Activated T-cell treated with anti-CD3 and anti-CD28 coated beads, Interleukin-2, amount 50 U/mL, for 24 hours (primary cell): ENCODE results near the gene CACNA1C.

Experiments used
- DNase-seq: peaks from one replicate; pipeline ENCODE4 v3.0.0-alpha.2; 2020
- H3K27ac Mint-ChIP-seq: 2 replicates; pipeline ENCODE4 v1.8.0; 2020; ENCODE audit warnings: mild to moderate bottlenecking, mixed read lengths
- H3K27me3 Mint-ChIP-seq: 2 replicates; pipeline ENCODE4 v1.8.0; 2020; ENCODE audit warnings: mixed read lengths
- H3K36me3 Mint-ChIP-seq: 2 replicates; pipeline ENCODE4 v1.8.0; 2020; ENCODE audit warnings: low read depth, mixed read lengths
- H3K4me1 Mint-ChIP-seq: 2 replicates; pipeline ENCODE4 v1.8.0; 2020; ENCODE audit warnings: low read depth, mixed read lengths
- H3K4me3 Mint-ChIP-seq: 2 replicates; pipeline ENCODE4 v1.8.0; 2020; ENCODE audit warnings: mild to moderate bottlenecking, moderate library complexity, mixed read lengths
- H3K9me3 Mint-ChIP-seq: 2 replicates; pipeline ENCODE4 v1.8.0; 2020; ENCODE audit warnings: mixed read lengths

The CACNA1C gene

DNA sequence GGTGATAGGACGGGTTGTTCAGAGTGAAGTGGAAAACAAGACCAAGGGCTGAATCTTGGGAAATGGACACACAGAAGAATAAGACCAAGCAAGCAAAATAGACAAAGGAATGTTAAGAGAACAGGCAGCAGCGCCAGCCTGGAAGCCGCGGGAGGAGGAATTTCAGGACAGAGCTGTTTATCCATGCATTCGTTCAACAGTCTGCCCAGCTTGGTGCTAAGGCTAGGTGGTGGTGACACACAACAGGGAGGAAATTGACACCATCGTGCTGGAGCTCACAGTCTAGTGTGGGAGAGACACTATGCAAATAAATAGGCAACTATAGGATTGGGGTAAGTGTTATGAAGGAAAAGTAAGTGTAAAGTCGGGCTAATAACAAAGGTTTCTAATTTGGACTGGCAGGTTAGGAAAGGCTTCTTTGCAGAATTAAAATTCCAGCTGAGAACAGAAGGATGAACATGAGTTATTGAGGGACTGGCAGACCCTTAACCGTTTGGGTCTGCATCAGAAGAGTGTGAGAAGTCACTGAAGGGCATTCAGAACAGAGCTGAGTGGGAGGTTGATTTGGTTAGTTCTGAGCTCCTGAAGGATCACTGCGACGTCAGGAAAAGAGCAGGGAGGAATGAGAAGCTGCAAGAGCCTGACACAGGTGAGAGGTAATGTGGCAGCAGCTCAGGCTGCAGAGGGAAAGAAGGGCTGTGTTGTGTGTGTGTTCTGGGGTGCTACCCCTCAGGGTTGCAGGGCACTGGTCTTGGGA lies 499.4 kb downstream of the CACNA1C start:
- peaks cover 9% of the 10 kb centered on the region for H3K27me3 Mint-ChIP-seq
- DNase-seq, result no peak
- no peak overlapping the region for H3K4me3 Mint-ChIP-seq
- no peaks in the 10 kb centered on the region for H3K4me1 Mint-ChIP-seq
- H3K27ac Mint-ChIP-seq, result no peak overlapping the region
- no peaks in the 10 kb centered on the region for H3K9me3 Mint-ChIP-seq
- no peaks in the 10 kb centered on the region for H3K36me3 Mint-ChIP-seq

DNA sequence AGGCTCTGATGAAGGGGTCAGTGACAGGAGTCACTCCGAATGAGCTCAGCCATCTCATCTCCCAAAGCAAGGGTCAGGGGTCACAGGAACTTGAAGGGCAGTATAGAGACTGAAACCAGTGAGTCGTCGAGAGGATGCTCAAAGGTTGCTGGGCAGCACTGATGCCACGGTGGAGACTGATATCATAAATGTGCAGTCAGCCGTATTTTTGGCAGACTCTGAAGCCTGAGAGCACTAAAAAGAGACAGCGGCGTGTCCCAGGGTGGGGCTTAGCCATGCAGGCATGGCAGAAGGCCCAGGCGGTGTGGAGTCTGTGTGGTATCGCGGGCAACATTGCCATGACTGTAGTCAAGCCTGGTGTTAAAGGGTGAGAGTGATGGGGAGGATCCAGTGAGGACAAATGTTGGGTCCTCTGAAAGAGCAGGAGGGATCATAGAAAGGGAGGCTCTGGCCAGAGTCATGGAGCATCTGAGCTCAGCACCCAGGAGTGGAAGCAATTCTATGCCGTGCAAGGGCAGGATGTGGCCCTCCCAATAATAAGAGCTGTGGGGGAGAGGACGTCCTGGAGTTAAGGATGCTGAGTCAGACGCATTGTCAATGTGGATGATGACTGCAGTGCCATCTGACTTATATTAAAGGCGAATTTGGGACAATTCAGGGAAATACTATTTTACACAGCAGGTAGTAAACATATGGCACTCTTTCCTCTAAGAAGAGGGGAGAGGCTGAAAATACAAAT lies 500.8 kb downstream of the CACNA1C start:
- no peak for DNase-seq
- no peak overlapping the region for H3K4me3 Mint-ChIP-seq

DNA sequence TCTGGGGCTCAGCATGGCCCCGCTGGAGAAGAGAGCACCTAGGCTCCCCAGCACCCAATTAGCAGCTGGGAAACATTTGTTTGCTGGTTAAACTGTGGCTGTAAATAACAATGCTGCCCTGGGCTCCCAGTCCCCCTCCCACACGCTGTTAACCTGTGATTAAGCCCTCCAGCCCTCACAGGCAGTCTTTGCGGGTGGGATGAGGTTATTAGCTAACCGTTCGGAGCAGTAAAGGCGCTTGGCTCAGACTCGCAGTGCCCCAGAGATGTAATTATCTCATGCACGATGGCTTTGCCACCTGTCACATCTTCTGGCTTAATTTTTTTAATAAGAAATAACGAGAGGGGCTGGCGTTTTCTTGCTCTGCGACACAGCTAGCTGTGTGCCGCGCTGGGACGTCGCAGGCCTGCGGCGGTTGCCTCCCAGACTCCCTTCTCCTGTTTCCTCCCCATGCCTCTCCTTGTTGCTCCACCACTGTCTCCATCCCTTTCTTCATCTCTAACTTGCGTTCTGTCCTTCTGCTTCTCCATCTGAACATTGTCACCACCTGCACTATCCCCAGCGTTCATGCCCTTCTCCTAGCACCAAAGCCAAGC lies 502.8 kb downstream of the CACNA1C start:
- no peaks in the 10 kb centered on the region for H3K36me3 Mint-ChIP-seq
- no peaks in the 10 kb centered on the region for H3K4me1 Mint-ChIP-seq
- H3K27ac Mint-ChIP-seq, result no peak overlapping the region
- DNase-seq, result no peak
- no peaks in the 10 kb centered on the region for H3K9me3 Mint-ChIP-seq
- H3K27me3 Mint-ChIP-seq, result peaks cover 3% of the 10 kb centered on the region
- no peak overlapping the region for H3K4me3 Mint-ChIP-seq

More for the DNA sequence above, 500.8 kb downstream of the CACNA1C start:
- peaks cover 12% of the 10 kb centered on the region for H3K27me3 Mint-ChIP-seq
- H3K9me3 Mint-ChIP-seq, result no peaks in the 10 kb centered on the region
- H3K27ac Mint-ChIP-seq, result no peak overlapping the region
- H3K36me3 Mint-ChIP-seq, result no peaks in the 10 kb centered on the region
- no peaks in the 10 kb centered on the region for H3K4me1 Mint-ChIP-seq

DNA sequence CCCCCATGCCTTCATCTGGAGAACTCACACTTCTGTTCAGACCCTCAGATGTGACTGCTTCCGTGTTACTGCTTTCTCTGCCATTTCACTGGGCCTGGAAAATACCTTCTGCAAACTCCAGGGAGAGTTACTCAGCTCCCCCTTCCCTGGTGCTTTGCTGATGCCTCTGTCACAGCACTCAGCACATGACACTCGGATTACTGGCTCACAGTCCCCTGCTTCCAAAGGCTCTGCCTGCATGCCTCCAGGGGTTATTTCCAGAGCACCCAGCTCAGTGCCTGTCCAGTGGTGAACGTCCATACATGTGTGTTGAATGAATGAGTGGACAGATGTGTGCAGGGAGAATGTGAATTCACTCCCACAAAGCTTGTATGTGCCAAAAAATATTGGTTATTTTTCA lies 504.8 kb downstream of the CACNA1C start:
- Mint-ChIP-seq H3K4me3 (no peak overlapping the region), H3K27me3 (peaks cover 8% of the 10 kb centered on the region), H3K9me3 (no peaks in the 10 kb centered on the region), H3K4me1 (no peaks in the 10 kb centered on the region), H3K27ac (no peak overlapping the region), H3K36me3 (no peaks in the 10 kb centered on the region)
- DNase-seq, result no peak

DNA sequence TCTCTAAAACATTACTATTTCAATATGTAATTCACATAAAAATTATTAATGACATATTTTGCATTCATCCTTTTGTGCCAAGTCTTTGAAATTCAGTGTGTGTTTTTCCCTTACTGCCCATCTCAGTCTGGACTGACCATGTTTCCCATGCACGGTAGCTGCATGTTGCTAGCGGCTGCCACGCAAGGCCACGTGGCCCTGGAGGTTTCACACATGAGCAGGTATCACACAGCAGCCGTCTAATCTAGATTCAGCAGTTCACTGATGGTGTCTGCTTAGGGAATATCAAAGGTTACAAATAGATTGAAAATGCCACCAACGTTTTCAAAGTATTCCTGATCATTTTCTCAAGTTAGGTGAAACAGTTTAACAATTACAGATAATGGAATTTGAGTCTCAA lies 507.1 kb downstream of the CACNA1C start:
- DNase-seq, result no peak
- no peak overlapping the region for H3K27ac Mint-ChIP-seq
- H3K4me1 Mint-ChIP-seq, result no peaks in the 10 kb centered on the region
- H3K36me3 Mint-ChIP-seq, result no peaks in the 10 kb centered on the region
- H3K4me3 Mint-ChIP-seq, result no peak overlapping the region
- peaks cover 8% of the 10 kb centered on the region for H3K27me3 Mint-ChIP-seq
- H3K9me3 Mint-ChIP-seq, result no peaks in the 10 kb centered on the region

GRCh38 chr12:2560356-2560755 lies 507.6 kb downstream of the CACNA1C start:
- H3K4me3 Mint-ChIP-seq, result no peak overlapping the region
- DNase-seq, result no peak
- H3K36me3 Mint-ChIP-seq, result no peaks in the 10 kb centered on the region
- peaks cover 8% of the 10 kb centered on the region for H3K27me3 Mint-ChIP-seq
- no peaks in the 10 kb centered on the region for H3K9me3 Mint-ChIP-seq
- no peak overlapping the region for H3K27ac Mint-ChIP-seq
- no peaks in the 10 kb centered on the region for H3K4me1 Mint-ChIP-seq

GRCh38 chr12:2561367-2561766 lies 508.6 kb downstream of the CACNA1C start:
- Mint-ChIP-seq H3K4me1 (no peaks in the 10 kb centered on the region), H3K36me3 (no peaks in the 10 kb centered on the region), H3K27me3 (peaks cover 8% of the 10 kb centered on the region), H3K4me3 (no peak overlapping the region), H3K27ac (no peak overlapping the region), H3K9me3 (no peaks in the 10 kb centered on the region)
- DNase-seq, result no peak

DNA sequence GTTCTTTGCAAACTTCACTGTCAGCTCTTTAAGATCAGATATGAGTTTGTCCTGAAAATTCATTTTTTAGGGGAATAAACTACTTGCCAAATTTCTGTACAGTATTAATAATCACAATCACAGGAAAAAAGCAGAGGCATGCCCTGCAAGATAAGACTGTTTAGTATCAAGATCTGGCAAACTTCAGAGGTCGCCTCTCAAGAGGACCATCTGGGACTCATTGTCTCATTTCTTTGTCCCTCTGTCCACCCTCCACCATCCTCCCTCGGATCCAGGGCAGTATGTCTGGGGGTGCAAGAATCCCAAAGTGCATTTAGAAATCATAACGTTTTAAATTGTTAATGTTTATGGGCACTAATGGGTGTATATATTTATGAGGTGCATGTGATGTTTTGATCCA lies 509.6 kb downstream of the CACNA1C start:
- Mint-ChIP-seq H3K4me3 (no peak overlapping the region), H3K27me3 (peaks cover 8% of the 10 kb centered on the region), H3K4me1 (no peaks in the 10 kb centered on the region), H3K27ac (no peak overlapping the region), H3K36me3 (no peaks in the 10 kb centered on the region), H3K9me3 (no peaks in the 10 kb centered on the region)
- DNase-seq, result no peak

DNA sequence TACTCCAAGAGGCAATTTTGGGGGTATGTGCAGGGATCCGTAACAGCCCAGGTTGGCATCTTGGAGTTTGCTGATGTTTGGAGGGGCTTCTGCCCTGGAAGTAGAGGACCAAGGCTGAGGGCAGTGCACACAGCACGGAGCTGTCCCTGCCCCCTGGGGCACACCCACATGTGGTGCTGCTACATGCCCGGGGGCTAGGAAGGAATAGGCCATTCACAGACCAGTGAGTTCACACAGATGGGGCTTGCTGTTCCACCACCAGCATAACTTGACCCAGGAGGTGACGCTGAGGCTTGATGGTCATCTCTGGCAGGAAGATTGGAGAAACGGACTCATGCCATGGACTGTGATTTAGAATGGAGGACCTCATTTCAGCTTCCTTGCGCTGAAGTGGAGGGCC lies 510.9 kb downstream of the CACNA1C start:
- DNase-seq, result no peak
- no peaks in the 10 kb centered on the region for H3K36me3 Mint-ChIP-seq

GRCh38 chr12:2566161-2566560 lies 513.4 kb downstream of the CACNA1C start:
- H3K4me1 Mint-ChIP-seq, result no peaks in the 10 kb centered on the region
- no peak for DNase-seq
- H3K9me3 Mint-ChIP-seq, result no peaks in the 10 kb centered on the region
- peaks cover 2% of the 10 kb centered on the region for H3K27me3 Mint-ChIP-seq
- H3K4me3 Mint-ChIP-seq, result no peak overlapping the region
- H3K36me3 Mint-ChIP-seq, result no peaks in the 10 kb centered on the region
- no peak overlapping the region for H3K27ac Mint-ChIP-seq

More for the DNA sequence above, 510.9 kb downstream of the CACNA1C start:
- Mint-ChIP-seq H3K9me3 (no peaks in the 10 kb centered on the region), H3K27ac (no peak overlapping the region), H3K4me3 (no peak overlapping the region), H3K4me1 (no peaks in the 10 kb centered on the region), H3K27me3 (peaks cover 5% of the 10 kb centered on the region)

DNA sequence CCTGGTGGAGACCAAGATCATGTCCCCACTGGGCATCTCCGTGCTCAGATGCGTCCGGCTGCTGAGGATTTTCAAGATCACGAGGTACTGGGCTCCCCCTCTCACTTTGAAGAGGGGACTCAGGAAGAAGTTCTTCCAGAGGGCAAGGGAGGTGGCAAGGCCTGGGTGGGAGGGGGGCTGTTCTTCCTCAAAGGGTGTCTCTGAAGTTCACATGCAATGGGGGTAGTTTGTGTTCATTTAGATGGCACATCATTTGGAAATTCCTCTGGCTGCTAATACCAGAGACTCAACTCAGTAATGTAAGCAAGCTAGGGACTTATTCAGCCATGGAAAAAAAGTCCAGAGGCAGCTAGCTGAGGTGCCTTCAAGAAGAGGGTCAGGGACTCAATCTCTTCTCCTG lies 514.9 kb downstream of the CACNA1C start:
- H3K4me1 Mint-ChIP-seq, result no peaks in the 10 kb centered on the region
- H3K9me3 Mint-ChIP-seq, result no peaks in the 10 kb centered on the region
- no peaks in the 10 kb centered on the region for H3K27me3 Mint-ChIP-seq
- no peak for DNase-seq
- no peak overlapping the region for H3K4me3 Mint-ChIP-seq
- H3K36me3 Mint-ChIP-seq, result no peaks in the 10 kb centered on the region
- no peak overlapping the region for H3K27ac Mint-ChIP-seq

DNA sequence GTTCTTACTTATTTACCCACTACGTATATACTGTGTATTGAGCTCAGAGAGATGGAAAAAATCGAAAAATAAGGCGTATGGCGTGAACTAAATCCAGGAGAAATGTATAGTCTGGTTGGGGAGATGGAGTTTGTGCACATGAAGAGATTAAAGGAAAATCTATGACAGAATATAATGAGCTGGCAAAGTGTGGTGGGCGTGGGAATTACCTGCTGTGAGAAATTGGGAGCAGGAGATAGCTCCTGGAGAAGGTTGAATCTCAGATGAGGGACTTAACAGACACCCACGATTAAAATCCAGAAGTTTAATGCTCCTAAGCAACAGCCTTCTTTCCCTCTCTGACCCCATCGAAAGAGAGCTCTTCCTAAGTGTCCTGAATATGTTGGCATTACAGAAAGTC lies 517.8 kb downstream of the CACNA1C start:
- Mint-ChIP-seq H3K36me3 (no peaks in the 10 kb centered on the region), H3K27ac (no peak overlapping the region)

DNA sequence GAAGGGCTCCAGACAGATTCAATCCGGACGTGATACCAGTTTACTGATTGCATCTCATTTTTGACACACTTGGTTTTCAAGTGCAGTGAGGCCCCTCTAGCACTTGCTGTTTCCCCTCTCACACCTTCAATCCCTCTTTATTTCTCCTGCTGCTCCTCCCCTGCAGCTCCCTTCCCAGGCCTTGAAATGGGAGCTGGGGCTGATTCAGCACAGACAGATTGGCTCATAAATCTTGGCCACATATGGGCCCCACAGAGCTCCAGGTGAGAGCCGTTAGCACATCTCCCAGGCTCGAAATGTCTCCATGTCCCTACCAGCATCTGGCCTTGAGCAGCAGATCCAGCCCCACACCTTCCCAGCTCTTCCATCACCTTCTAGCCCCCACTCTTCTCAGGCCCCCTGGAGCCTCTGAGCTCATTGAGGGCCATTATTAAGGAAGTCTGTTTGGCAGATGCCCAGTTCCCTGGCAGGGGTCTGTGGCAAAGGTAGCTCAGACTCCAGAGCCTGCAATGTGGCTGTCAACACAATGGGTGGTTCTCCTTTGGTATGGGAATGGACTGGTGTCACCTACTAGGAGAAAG lies 521.7 kb downstream of the CACNA1C start:
- Mint-ChIP-seq H3K36me3 (no peaks in the 10 kb centered on the region), H3K4me1 (no peaks in the 10 kb centered on the region), H3K27ac (no peak overlapping the region), H3K9me3 (no peaks in the 10 kb centered on the region), H3K27me3 (peaks cover 18% of the 10 kb centered on the region), H3K4me3 (no peak overlapping the region)
- DNase-seq, result peak; percentile 8

More for the DNA sequence above, 517.8 kb downstream of the CACNA1C start:
- Mint-ChIP-seq H3K4me1 (no peaks in the 10 kb centered on the region), H3K4me3 (no peak overlapping the region), H3K9me3 (no peaks in the 10 kb centered on the region), H3K27me3 (peaks cover 18% of the 10 kb centered on the region)
- DNase-seq, result no peak

GRCh38 chr12:2575245-2575644 lies 522.5 kb downstream of the CACNA1C start:
- Mint-ChIP-seq H3K36me3 (no peaks in the 10 kb centered on the region), H3K27ac (no peak overlapping the region), H3K27me3 (peaks cover 18% of the 10 kb centered on the region), H3K4me1 (no peaks in the 10 kb centered on the region), H3K9me3 (no peaks in the 10 kb centered on the region), H3K4me3 (no peak overlapping the region)
- peak; percentile 7 for DNase-seq

DNA sequence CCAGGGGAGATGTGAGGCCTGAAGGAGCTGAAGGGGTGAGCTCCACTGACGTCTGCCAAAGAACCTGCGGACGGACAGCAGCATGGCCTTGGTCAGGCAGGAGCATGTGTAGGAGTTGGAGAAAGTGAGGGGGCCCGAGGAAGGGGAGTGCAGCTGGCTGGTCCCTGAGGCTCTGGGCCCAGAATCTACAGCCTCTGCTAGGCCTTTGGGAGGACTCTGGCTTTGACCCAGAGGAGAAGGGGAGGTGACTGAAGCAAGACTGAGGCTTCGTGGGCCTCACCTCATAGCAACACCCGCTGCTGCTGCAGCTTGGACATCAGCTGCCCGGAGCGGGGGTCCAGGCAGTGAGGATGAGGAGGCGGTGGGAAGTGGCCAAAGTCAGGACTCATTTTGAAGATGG lies 525.4 kb downstream of the CACNA1C start:
- H3K27ac Mint-ChIP-seq, result no peak overlapping the region
- H3K4me1 Mint-ChIP-seq, result peaks cover 2% of the 10 kb centered on the region
- H3K36me3 Mint-ChIP-seq, result no peaks in the 10 kb centered on the region
- no peak overlapping the region for H3K4me3 Mint-ChIP-seq
- H3K9me3 Mint-ChIP-seq, result no peaks in the 10 kb centered on the region
- peaks cover 35% of the 10 kb centered on the region for H3K27me3 Mint-ChIP-seq
- no peak for DNase-seq
